AG04450 (cell line): Measurements from ENCODE around the gene MGLL. TPM values are rescaled to one million over a fixed set of nuclear protein-coding genes. Genes with fewer than 3 reads are reported as not detected.
"Not testable (repeated sequence)": the region's sequence is repeated elsewhere in the genome, so short reads cannot be mapped to it uniquely, and the experiment has no call there.

Source experiments
- CTCF ChIA-PET: fragments of 300-600, 350-600 bp; formaldehyde crosslinking; extraction: SDS; loops from one replicate; lab custom pipeline; 2022; ENCODE audit warnings: antibody characterized with exemption, inconsistent platforms; lab: Charles Lee
- POLR2A ChIA-PET: fragments of 350-600 bp; formaldehyde crosslinking; extraction: SDS; loops from one replicate; lab custom pipeline; 2021; ENCODE audit warnings: antibody characterized with exemption, inconsistent platforms; lab: Yijun Ruan, JAX
- DNase-seq: peaks from one replicate; pipeline ENCODE4 v3.0.0-alpha.2; 2011; ENCODE audit warnings: low read depth, low spot score
- H3K27ac ChIP-seq: one replicate; pipeline ENCODE4 v1.5.1; 2012; ENCODE audit warnings: low read depth, low read length, control low read depth
- H3K27me3 ChIP-seq: one replicate; pipeline ENCODE4 v1.6.0; 2012; ENCODE audit warnings: low read length; ENCODE audit not compliant: control insufficient read depth, insufficient read depth
- H3K4me3 ChIP-seq: 2 replicates; pipeline ENCODE4 v1.5.1; 2011; ENCODE audit warnings: mild to moderate bottlenecking, low read depth, low read length, control low read depth
- H3K9me3 ChIP-seq: 2 replicates; pipeline ENCODE4 v1.5.1; 2012; ENCODE audit warnings: low read length; ENCODE audit not compliant: control insufficient read depth, insufficient read depth
- polyA plus RNA-seq: library from polyadenylated mRNA; depleted of rRNA; stranded (reverse); fragments of >200 nt; gene quantifications from 2 replicates; pipeline ENCODE4 v1.2.3, GENCODE V29; 2011
- TF ChIP-seq, protein P1 (sequence below): IDR thresholded peaks from 2 replicates; pipeline ENCODE4 v1.5.1; 2011; ENCODE audit warnings: low read depth, low read length, control low read depth, inconsistent platforms

The MGLL gene
- polyA plus RNA-seq, 1 experiment, result 49.1 TPM

DNA sequence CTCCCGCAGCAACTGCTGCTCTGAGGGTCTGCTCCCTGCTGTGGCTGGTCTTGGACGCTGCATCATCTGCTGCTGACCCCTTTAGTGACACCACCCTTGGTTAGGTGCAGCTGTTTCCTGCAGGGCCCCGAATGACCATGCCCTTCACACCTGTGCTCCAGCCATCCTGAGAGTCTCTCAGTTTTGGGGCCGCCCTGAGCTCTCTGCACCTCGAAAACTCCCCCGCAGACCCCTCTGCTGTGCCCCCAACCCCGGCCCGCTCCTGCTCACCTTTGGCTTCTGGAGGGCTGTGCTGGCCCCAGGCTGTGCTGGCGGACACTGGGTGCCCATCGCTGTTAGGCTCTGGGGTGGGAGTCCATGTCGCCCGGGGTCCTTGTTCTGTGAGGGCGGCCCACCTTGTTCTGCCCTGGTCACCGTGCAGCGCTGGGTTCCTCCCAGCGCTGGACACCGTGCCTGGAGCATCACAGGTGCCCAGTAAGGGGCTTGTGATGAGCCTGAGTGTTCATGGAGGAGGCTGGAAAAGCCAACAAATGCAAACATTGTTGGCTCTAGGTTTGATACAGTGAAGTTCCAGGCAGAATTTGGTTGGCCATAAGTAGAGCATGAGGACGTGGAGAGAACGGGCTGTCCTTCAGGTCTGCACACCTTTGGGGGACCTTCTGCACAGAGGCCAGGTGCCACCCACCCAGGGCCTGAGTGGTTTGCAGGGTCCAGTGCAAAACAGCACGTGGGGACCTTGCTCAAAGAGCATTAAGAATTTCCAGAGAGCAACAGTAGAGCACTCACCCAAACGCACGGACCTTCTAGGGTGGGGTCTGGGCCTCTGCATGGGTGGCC is 137.2 kb downstream of the MGLL start:
- H3K9me3 ChIP-seq, result no peaks in the 10 kb centered on the region; the same call in 1 of the 2 replicates
- DNase-seq, result no peak
- H3K27me3 ChIP-seq, result no peaks in the 10 kb centered on the region
- TF ChIP-seq, protein P1, sequence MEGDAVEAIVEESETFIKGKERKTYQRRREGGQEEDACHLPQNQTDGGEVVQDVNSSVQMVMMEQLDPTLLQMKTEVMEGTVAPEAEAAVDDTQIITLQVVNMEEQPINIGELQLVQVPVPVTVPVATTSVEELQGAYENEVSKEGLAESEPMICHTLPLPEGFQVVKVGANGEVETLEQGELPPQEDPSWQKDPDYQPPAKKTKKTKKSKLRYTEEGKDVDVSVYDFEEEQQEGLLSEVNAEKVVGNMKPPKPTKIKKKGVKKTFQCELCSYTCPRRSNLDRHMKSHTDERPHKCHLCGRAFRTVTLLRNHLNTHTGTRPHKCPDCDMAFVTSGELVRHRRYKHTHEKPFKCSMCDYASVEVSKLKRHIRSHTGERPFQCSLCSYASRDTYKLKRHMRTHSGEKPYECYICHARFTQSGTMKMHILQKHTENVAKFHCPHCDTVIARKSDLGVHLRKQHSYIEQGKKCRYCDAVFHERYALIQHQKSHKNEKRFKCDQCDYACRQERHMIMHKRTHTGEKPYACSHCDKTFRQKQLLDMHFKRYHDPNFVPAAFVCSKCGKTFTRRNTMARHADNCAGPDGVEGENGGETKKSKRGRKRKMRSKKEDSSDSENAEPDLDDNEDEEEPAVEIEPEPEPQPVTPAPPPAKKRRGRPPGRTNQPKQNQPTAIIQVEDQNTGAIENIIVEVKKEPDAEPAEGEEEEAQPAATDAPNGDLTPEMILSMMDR, result no peak
- no peak overlapping the region for H3K4me3 ChIP-seq
- no peak overlapping the region for H3K27ac ChIP-seq
- POLR2A ChIA-PET, result no interaction called here
- CTCF ChIA-PET, result interaction anchor here (1.0 to 1.8 kb wide), 2 partner anchors 26 to 148 kb away, joined by 3 to 9 read pairs; no protein-coding TSS in a partner anchor

- Histone ChIP-seq H3K27me3 (no peaks in the 10 kb centered on the region), H3K4me3 (no peak overlapping the region), H3K27ac (no peak overlapping the region), H3K9me3 (no peaks in the 10 kb centered on the region; the same call in 1 of the 2 replicates)
- TF ChIP-seq, protein P1, result no peak
- CTCF ChIA-PET, result interaction anchor here (0.9 to 2.1 kb wide), 6 partner anchors 13 to 147 kb away, joined by 3 to 8 read pairs (median 3); no protein-coding TSS in a partner anchor
- POLR2A ChIA-PET, result interaction anchor here (0.7 to 2.3 kb wide), 2 partner anchors 8 to 108 kb away, joined by 3 to 8 read pairs; no protein-coding TSS in a partner anchor
- DNase-seq, result no peak
Observed at GRCh38 chr3:127682561-127682960, 139.8 kb downstream of the MGLL start.

DNA sequence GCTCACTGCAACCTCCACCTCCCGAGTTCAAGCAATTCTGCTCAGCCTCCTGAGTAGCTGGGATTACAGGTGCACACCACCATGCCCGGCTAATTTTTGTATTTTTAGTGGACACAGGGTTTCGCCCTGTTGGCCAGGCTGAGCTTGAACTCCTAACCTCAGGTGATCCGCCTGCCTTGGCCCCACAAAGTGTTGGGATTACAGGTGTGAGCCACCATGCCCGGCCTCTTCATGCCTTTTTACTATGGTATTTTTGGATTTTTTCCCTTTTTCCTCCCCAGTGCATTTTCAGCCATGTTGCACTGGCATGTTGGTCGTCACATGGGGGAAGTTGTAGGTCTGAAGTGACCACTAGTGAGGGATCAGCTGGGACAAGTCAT is 140.2 kb downstream of the MGLL start:
- not testable (repeated sequence) for H3K4me3 ChIP-seq, H3K9me3 ChIP-seq, H3K27ac ChIP-seq, H3K27me3 ChIP-seq, DNase-seq
- POLR2A ChIA-PET, result interaction anchor here (0.7 to 2.3 kb wide), 2 partner anchors 8 to 109 kb away, joined by 3 to 8 read pairs; no protein-coding TSS in a partner anchor
- CTCF ChIA-PET, result interaction anchor here (0.6 to 1.2 kb wide), 4 partner anchors 14 to 207 kb away, joined by 3 to 15 read pairs (median 4); no protein-coding TSS in a partner anchor

GRCh38 chr3:127680798-127681221 is 141.5 kb downstream of the MGLL start:
- DNase-seq, result no peak
- TF ChIP-seq, protein P1, result no peak
- H3K27ac ChIP-seq, result no peak overlapping the region
- ChIA-PET CTCF (interaction anchor here (1.2 kb wide), 1 partner anchor 16 kb away, joined by 15 read pairs; no protein-coding TSS in a partner anchor), POLR2A (interaction anchor here (0.5 to 2.3 kb wide), 2 partner anchors 10 to 90 kb away, joined by 4 to 8 read pairs; no protein-coding TSS in a partner anchor)
- no peaks in the 10 kb centered on the region for H3K27me3 ChIP-seq
- H3K9me3 ChIP-seq, result no peaks in the 10 kb centered on the region; the same call in 1 of the 2 replicates
- no peak overlapping the region for H3K4me3 ChIP-seq

- POLR2A ChIA-PET, result interaction anchor here (0.5 to 2.3 kb wide), 3 partner anchors 10 to 669 kb away, joined by 3 to 8 read pairs (median 4); no protein-coding TSS in a partner anchor
- TF ChIP-seq, protein P1, result no peak
- Histone ChIP-seq H3K4me3 (no peak overlapping the region), H3K27ac (no peak overlapping the region), H3K27me3 (no peaks in the 10 kb centered on the region), H3K9me3 (no peaks in the 10 kb centered on the region; the same call in 1 of the 2 replicates)
- CTCF ChIA-PET, result interaction anchor here (0.6 to 2.4 kb wide), 4 partner anchors 9 to 330 kb away, joined by 3 to 7 read pairs (median 4); no protein-coding TSS in a partner anchor
- no peak for DNase-seq
Observed at GRCh38 chr3:127680146-127680661, 142.1 kb downstream of the MGLL start.
